ENCODE data around the gene CERS6.

The CERS6 gene

GRCh38 chr2:168577885-168578284 is 121.8 kb downstream of the CERS6 start:
- DNase-seq (ENCODE audit: low read depth in 2 of 2), result no peak

GRCh38 chr2:168583064-168583709 is 127.1 kb downstream of the CERS6 start:
- no peak for TF ChIP-seq CTCF (IDR thresholded peaks at IDR 0.05; ENCODE audit: low read depth, low read length)
- peak; percentile 44 to 56 for DNase-seq (ENCODE audit: low read depth in 2 of 2)
- no peak overlapping the region for H3K4me3 ChIP-seq (replicated peaks in 1 of 2; ENCODE audit: low read depth in 2 of 2, low read length in 2 of 2)

More at GRCh38 chr2:168577885-168578284, 121.8 kb downstream of the CERS6 start:
- TF ChIP-seq CTCF (IDR thresholded peaks at IDR 0.05; ENCODE audit: low read depth, low read length), result no peak
- no peak overlapping the region for H3K4me3 ChIP-seq (replicated peaks in 1 of 2; ENCODE audit: low read depth in 2 of 2, low read length in 2 of 2)

- peak; percentile 67 to 89 for DNase-seq (ENCODE audit: low read depth in 2 of 2)
- H3K4me3 ChIP-seq (replicated peaks in 1 of 2; ENCODE audit: low read depth in 2 of 2, low read length in 2 of 2), result no peak overlapping the region
- TF ChIP-seq CTCF (IDR thresholded peaks at IDR 0.05; ENCODE audit: low read depth, low read length), result no peak
These were observed 127.8 kb downstream of the CERS6 start for GRCh38 chr2:168583710-168584521.

GRCh38 chr2:168584911-168585310 is 128.8 kb downstream of the CERS6 start:
- no peak for TF ChIP-seq CTCF (IDR thresholded peaks at IDR 0.05; ENCODE audit: low read depth, low read length)
- no peak for DNase-seq (ENCODE audit: low read depth in 2 of 2)
- no peak overlapping the region for H3K4me3 ChIP-seq (replicated peaks in 1 of 2; ENCODE audit: low read depth in 2 of 2, low read length in 2 of 2)

GRCh38 chr2:168585700-168586099 is 129.6 kb downstream of the CERS6 start:
- TF ChIP-seq CTCF (IDR thresholded peaks at IDR 0.05; ENCODE audit: low read depth, low read length), result no peak
- H3K4me3 ChIP-seq (replicated peaks in 1 of 2; ENCODE audit: low read depth in 2 of 2, low read length in 2 of 2), result no peak overlapping the region
- no peak for DNase-seq (ENCODE audit: low read depth in 2 of 2)

- H3K4me3 ChIP-seq (replicated peaks in 1 of 2; ENCODE audit: low read depth in 2 of 2, low read length in 2 of 2), result no peak overlapping the region
- no peak for TF ChIP-seq CTCF (IDR thresholded peaks at IDR 0.05; ENCODE audit: low read depth, low read length)
- peak in 1 of 2 donors; percentile 15 for DNase-seq (ENCODE audit: low read depth in 2 of 2)
These were observed 131.2 kb downstream of the CERS6 start for GRCh38 chr2:168587307-168587706.

Data from cardiac fibroblast (primary cell).